Measurements from ENCODE around the gene WDR5.

DNA sequence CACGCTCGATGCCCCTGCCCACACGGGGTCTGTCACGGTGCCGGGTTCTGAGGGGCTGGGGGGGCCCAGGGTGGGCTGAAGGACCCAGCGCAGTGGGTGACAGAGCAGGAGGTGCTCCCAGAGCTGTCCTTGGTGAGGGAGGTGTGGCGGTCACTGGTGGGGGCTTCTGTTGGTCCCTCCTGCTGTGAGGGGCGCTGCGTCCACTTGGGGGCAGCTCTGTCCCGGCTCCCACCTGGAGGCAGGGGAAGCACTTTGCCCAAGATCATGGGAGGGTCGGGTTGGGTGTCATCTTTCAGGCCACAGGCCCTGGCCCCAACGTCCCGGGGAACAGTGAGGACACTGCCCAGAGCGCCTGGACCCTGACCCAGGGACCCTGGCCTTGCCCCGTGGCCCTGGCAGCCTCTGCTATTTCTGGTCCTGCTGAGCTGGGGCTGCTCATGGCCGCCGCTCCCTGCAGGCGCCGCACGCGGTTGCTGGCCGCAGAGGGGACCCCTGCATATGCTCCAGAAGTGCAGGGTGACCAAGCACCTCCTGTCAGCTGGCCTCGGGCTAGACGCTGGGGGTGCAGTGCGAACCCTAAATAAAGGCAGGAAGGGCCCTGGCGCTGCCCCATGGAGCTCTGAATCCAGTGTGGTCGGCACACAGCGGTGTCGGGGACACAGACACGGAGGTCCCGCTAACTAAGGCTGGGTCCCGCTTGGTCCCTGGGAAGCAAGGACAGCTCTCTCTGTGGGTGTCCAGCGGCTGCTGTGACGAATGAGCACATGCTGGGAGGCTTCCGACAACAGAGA is 40.1 kb downstream of the WDR5 start:
- TF ChIP-seq, protein P1, sequence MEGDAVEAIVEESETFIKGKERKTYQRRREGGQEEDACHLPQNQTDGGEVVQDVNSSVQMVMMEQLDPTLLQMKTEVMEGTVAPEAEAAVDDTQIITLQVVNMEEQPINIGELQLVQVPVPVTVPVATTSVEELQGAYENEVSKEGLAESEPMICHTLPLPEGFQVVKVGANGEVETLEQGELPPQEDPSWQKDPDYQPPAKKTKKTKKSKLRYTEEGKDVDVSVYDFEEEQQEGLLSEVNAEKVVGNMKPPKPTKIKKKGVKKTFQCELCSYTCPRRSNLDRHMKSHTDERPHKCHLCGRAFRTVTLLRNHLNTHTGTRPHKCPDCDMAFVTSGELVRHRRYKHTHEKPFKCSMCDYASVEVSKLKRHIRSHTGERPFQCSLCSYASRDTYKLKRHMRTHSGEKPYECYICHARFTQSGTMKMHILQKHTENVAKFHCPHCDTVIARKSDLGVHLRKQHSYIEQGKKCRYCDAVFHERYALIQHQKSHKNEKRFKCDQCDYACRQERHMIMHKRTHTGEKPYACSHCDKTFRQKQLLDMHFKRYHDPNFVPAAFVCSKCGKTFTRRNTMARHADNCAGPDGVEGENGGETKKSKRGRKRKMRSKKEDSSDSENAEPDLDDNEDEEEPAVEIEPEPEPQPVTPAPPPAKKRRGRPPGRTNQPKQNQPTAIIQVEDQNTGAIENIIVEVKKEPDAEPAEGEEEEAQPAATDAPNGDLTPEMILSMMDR (IDR thresholded peaks at IDR 0.05): no peak
- no peak for TF ChIP-seq POLR2A (IDR thresholded peaks at IDR 0.05)

Data from breast epithelium (tissue), 3 donors.